ENCODE measurements around the gene THTPA. TPM values are rescaled to one million over a fixed set of nuclear protein-coding genes. Genes with fewer than 3 reads are reported as not detected.
A peak's percentile ranks its signal among the peaks of the same experiment; 100 is the strongest.

Gene THTPA
- total and polyA plus RNA-seq, 2 of the 13 experiments (the other 11 are each of a cell fraction or from before 2014, with no cell fraction given): 7.4 to 8.7 TPM

DNA sequence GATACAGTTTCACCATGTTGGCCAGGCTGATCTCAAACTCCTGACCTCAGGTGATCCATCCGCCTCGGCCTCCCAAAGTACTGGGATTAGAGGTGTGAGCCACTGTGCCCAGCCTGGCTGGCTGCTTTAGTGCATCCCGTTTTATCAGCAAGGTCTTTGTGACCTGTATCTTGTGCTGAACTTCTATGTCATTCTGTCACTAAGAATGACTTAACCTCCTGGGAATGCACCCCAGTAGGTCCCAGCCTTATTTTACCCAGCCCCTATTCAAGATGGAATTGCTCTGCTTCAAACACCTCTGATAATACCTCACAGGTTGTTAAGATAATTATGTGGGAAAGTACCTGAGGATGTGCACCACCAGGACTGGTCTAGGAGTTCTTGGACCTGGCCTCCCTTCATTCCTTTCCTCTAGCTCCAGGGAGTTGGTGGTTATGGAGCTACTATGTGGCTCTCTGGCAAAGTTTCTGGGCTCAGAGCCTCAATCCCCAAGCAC is 48.7 kb downstream of the THTPA start (continued):
- TF ChIP-seq, protein P1, sequence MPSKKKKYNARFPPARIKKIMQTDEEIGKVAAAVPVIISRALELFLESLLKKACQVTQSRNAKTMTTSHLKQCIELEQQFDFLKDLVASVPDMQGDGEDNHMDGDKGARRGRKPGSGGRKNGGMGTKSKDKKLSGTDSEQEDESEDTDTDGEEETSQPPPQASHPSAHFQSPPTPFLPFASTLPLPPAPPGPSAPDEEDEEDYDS (CRISPR knock-in tag; IDR thresholded peaks at IDR 0.05): no peak
- no peak for TF ChIP-seq ZNF556 (CRISPR knock-in tag; IDR thresholded peaks at IDR 0.05; ENCODE audit: borderline replicate concordance)
- no peak for TF ChIP-seq DMAP1 (CRISPR knock-in tag; IDR thresholded peaks at IDR 0.05)
- no peak for TF ChIP-seq EEA1 (CRISPR knock-in tag; IDR thresholded peaks at IDR 0.05; ENCODE audit: borderline replicate concordance)

DNA sequence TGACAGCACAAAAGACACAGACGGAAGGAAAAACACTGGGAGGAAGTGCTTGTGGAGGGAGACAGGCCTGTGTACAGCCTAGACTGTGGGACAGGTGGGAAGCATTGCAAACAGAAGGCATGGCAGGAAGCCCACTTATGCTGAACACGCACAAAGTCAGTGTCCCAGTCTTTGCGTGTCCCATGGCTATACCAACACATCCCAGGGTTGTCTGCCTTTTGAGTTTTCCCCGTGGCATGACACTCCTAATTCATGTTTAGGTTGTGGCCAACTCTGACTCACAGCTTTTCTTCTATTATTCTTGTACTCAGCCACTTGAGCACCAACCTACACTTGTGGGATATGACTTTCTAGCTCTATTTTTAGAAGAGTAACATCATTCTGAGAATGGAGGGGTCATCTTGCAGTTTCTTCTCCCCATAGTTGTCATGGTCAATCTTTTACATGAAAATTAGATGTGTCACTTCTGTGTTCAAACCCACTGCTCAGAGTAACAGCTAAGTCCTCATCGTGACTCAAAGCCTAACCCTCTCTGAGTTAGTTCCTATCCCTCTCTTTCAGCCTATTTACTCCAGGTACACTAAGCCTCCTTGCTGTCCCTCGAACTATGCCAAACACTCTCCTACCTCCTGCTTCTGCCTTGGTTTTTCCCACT is 50.0 kb downstream of the THTPA start:
- Histone ChIP-seq H3K9ac (ENCODE audit: insufficient read depth, low read depth, low read length) (no peak overlapping the region), H2AFZ (ENCODE audit: low read length) (no peak overlapping the region), H4K20me1 (ENCODE audit: insufficient read depth, low read length) (no peaks in the 10 kb centered on the region), H3K27me3 (ENCODE audit: control insufficient read depth in 1 of 2, insufficient read depth in 2 of 2, low read length in 2 of 2) (no peaks in the 10 kb centered on the region), H3K4me3 (replicated peaks in 1 of 3; ENCODE audit: insufficient read depth in 1 of 3, low read depth in 2 of 3, low read length in 3 of 3) (no peak overlapping the region), H3K4me1 (ENCODE audit: insufficient read depth, low read length) (peaks cover 88% of the 10 kb centered on the region), H3K4me2 (ENCODE audit: low read depth, low read length) (no peak overlapping the region), H3K9me3 (ENCODE audit: low read length) (no peaks in the 10 kb centered on the region), H3K79me2 (ENCODE audit: insufficient read depth, low read length) (no peaks in the 10 kb centered on the region), H3K36me3 (replicated peaks in 1 of 2; ENCODE audit: control insufficient read depth in 1 of 2, insufficient read depth in 2 of 2, low read length in 2 of 2) (no peaks in the 10 kb centered on the region), H3K27ac (ENCODE audit: extremely low read length, insufficient read depth, low read length) (no peak overlapping the region)
- no peak for FAIRE-seq
- CTCF ChIA-PET (ENCODE audit: low intra/inter-chr PET ratio, low total read pairs): interaction anchor here (1.1 kb wide), 1 partner anchor 26 kb away, joined by 3 read pairs; no protein-coding TSS in a partner anchor
- DNase-seq (ENCODE audit: low spot score): no peak
- no TSS peak for BruUV-seq (replicated peaks)
- intact Hi-C loops (cut with micrococcal nuclease; ENCODE audit: unreplicated experiment) (no loop called here), in situ Hi-C loops (cut with HindIII; ENCODE audit: extremely low pct_ligation_motif_present, low pct_unique_long_range_greater_than_20kb) (no loop called here)
- no peak for ATAC-seq
- POLR2A ChIA-PET: interaction anchor here (0.8 to 14.7 kb wide), 6 partner anchors 5 to 541 kb away, joined by 3 to 1105 read pairs (median 4); partner anchors contain the start of genes DHRS2 and RNF31
- WGBS (ENCODE audit: low lambda C conversion rate): 85% methylated on average over 6 of the region's 6 CpGs
- TF ChIP-seq, protein P2, sequence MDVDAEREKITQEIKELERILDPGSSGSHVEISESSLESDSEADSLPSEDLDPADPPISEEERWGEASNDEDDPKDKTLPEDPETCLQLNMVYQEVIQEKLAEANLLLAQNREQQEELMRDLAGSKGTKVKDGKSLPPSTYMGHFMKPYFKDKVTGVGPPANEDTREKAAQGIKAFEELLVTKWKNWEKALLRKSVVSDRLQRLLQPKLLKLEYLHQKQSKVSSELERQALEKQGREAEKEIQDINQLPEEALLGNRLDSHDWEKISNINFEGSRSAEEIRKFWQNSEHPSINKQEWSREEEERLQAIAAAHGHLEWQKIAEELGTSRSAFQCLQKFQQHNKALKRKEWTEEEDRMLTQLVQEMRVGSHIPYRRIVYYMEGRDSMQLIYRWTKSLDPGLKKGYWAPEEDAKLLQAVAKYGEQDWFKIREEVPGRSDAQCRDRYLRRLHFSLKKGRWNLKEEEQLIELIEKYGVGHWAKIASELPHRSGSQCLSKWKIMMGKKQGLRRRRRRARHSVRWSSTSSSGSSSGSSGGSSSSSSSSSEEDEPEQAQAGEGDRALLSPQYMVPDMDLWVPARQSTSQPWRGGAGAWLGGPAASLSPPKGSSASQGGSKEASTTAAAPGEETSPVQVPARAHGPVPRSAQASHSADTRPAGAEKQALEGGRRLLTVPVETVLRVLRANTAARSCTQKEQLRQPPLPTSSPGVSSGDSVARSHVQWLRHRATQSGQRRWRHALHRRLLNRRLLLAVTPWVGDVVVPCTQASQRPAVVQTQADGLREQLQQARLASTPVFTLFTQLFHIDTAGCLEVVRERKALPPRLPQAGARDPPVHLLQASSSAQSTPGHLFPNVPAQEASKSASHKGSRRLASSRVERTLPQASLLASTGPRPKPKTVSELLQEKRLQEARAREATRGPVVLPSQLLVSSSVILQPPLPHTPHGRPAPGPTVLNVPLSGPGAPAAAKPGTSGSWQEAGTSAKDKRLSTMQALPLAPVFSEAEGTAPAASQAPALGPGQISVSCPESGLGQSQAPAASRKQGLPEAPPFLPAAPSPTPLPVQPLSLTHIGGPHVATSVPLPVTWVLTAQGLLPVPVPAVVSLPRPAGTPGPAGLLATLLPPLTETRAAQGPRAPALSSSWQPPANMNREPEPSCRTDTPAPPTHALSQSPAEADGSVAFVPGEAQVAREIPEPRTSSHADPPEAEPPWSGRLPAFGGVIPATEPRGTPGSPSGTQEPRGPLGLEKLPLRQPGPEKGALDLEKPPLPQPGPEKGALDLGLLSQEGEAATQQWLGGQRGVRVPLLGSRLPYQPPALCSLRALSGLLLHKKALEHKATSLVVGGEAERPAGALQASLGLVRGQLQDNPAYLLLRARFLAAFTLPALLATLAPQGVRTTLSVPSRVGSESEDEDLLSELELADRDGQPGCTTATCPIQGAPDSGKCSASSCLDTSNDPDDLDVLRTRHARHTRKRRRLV (CRISPR knock-in tag; IDR thresholded peaks at IDR 0.05): peak; percentile 25; the same call in 1 of the 2 replicates
- TF ChIP-seq IRX3 (CRISPR knock-in tag; IDR thresholded peaks at IDR 0.05; ENCODE audit: borderline replicate concordance, low read depth): no peak
- 0 out of 2 replicates have a peak, but pooled peaks have one; percentile 31 for TF ChIP-seq PHF20 (CRISPR knock-in tag; IDR thresholded peaks at IDR 0.05)
- TF ChIP-seq ZNF20 (CRISPR knock-in tag; IDR thresholded peaks at IDR 0.05): no peak
- no peak for TF ChIP-seq EZH2 (conservative IDR thresholded peaks at IDR 0.05; ENCODE audit: low read depth, low read length)
- 0 out of 2 replicates have a peak, but pooled peaks have one; percentile 32 for TF ChIP-seq ZNF180 (CRISPR knock-in tag; IDR thresholded peaks at IDR 0.05; ENCODE audit: borderline replicate concordance, low read depth)
- TF ChIP-seq, protein P3, sequence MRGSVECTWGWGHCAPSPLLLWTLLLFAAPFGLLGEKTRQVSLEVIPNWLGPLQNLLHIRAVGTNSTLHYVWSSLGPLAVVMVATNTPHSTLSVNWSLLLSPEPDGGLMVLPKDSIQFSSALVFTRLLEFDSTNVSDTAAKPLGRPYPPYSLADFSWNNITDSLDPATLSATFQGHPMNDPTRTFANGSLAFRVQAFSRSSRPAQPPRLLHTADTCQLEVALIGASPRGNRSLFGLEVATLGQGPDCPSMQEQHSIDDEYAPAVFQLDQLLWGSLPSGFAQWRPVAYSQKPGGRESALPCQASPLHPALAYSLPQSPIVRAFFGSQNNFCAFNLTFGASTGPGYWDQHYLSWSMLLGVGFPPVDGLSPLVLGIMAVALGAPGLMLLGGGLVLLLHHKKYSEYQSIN (CRISPR knock-in tag; IDR thresholded peaks at IDR 0.05; ENCODE audit: borderline replicate concordance): 0 out of 2 replicates have a peak, but pooled peaks have one; percentile 52
- no peak for TF ChIP-seq ZNF557 (CRISPR knock-in tag; IDR thresholded peaks at IDR 0.05)
- peak; percentile 6; the same call in 1 of the 2 replicates for TF ChIP-seq CREB1 (IDR thresholded peaks at IDR 0.05)
- TF ChIP-seq CREB1 (CRISPR knock-in tag; IDR thresholded peaks at IDR 0.05): no peak

All from HepG2 (cell line).